Measurements from ENCODE around the gene DENND6B. TPM values are rescaled to one million over a fixed set of nuclear protein-coding genes. Genes with fewer than 3 reads are reported as not detected.

The DENND6B gene
- total and polyA plus RNA-seq, 2 of the 13 experiments (the other 11 are each of a cell fraction or from before 2014, with no cell fraction given) = 0.95 to 3.8 TPM

- Histone ChIP-seq H2AFZ (ENCODE audit: low read length) (no peak overlapping the region), H3K4me3 (replicated peaks in 1 of 3; ENCODE audit: insufficient read depth in 1 of 3, low read depth in 2 of 3, low read length in 3 of 3) (peak overlapping the region in 1 of 3 experiments; percentile 62; a peak in 1 of 6 replicates), H3K9ac (ENCODE audit: insufficient read depth, low read depth, low read length) (no peak overlapping the region), H4K20me1 (ENCODE audit: insufficient read depth, low read length) (peaks cover 10% of the 10 kb centered on the region; the same call in 1 of the 2 replicates), H3K4me2 (ENCODE audit: low read depth, low read length) (no peak overlapping the region; the same call in 1 of the 2 replicates), H3K27me3 (ENCODE audit: control insufficient read depth in 1 of 2, insufficient read depth in 2 of 2, low read length in 2 of 2) (peaks cover 10 to 32% of the 10 kb centered on the region in 2 experiments), H3K79me2 (ENCODE audit: insufficient read depth, low read length) (no peaks in the 10 kb centered on the region), H3K9me3 (ENCODE audit: low read length) (no peaks in the 10 kb centered on the region), H3K4me1 (ENCODE audit: insufficient read depth, low read length) (peaks cover 39% of the 10 kb centered on the region), H3K27ac (ENCODE audit: extremely low read length, insufficient read depth, low read length) (no peak overlapping the region), H3K36me3 (replicated peaks in 1 of 2; ENCODE audit: control insufficient read depth in 1 of 2, insufficient read depth in 2 of 2, low read length in 2 of 2) (peaks cover 1 to 6% of the 10 kb centered on the region in 2 experiments; a peak in 3 of 5 replicates)
- CTCF ChIA-PET (ENCODE audit: low intra/inter-chr PET ratio, low total read pairs) = interaction anchor here (0.9 to 2.3 kb wide), 3 partner anchors 20 to 70 kb away, joined by 3 to 8 read pairs (median 3); partner anchors contain the start of gene PPP6R2
- POLR2A ChIA-PET = interaction anchor here (1.2 to 1.6 kb wide), 2 partner anchors 9 to 22 kb away, joined by 3 to 7 read pairs; no protein-coding TSS in a partner anchor
- FAIRE-seq (no peak), DNase-seq (ENCODE audit: low spot score) (no peak), ATAC-seq (no peak)
- BruUV-seq (replicated peaks) = no TSS peak
- WGBS (ENCODE audit: low lambda C conversion rate) = 76% methylated on average over 10 of the region's 26 CpGs
- in situ Hi-C loops (cut with HindIII; ENCODE audit: extremely low pct_ligation_motif_present, low pct_unique_long_range_greater_than_20kb) = no loop called here
- intact Hi-C loops (cut with micrococcal nuclease; ENCODE audit: unreplicated experiment) = no loop called here
- TF ChIP-seq ZNF713 (CRISPR knock-in tag; IDR thresholded peaks at IDR 0.05) (no peak), HNF4A (CRISPR knock-in tag; IDR thresholded peaks at IDR 0.05) (no peak), ETV6 (CRISPR knock-in tag; conservative IDR thresholded peaks at IDR 0.05) (no peak), ZNF639 (CRISPR knock-in tag; conservative IDR thresholded peaks at IDR 0.05) (no peak), CAMTA2 (CRISPR knock-in tag; IDR thresholded peaks at IDR 0.05; ENCODE audit: borderline replicate concordance) (no peak), THRA (CRISPR knock-in tag; IDR thresholded peaks at IDR 0.05; ENCODE audit: borderline replicate concordance) (no peak), RERE (CRISPR knock-in tag; IDR thresholded peaks at IDR 0.05; ENCODE audit: low read depth) (no peak), ZBTB1 (CRISPR knock-in tag; IDR thresholded peaks at IDR 0.05; ENCODE audit: borderline replicate concordance) (no peak), RBM22 (optimal IDR thresholded peaks at IDR 0.05; ENCODE audit: low read length) (peak; percentile 48), HDAC6 (IDR thresholded peaks at IDR 0.05; ENCODE audit: low read depth, low read length) (no peak), THAP7 (CRISPR knock-in tag; IDR thresholded peaks at IDR 0.05) (no peak), MIXL1 (CRISPR knock-in tag; IDR thresholded peaks at IDR 0.05) (no peak), ZNF484 (CRISPR knock-in tag; IDR thresholded peaks at IDR 0.05; ENCODE audit: borderline replicate concordance, low read depth) (no peak), ZNF567 (CRISPR knock-in tag; IDR thresholded peaks at IDR 0.05; ENCODE audit: borderline replicate concordance) (no peak), PCBP1 (IDR thresholded peaks at IDR 0.05; ENCODE audit: borderline replicate concordance, low read depth, low read length) (0 out of 2 replicates have a peak, but pooled peaks have one; percentile 27)
Measured at GRCh38 chr22:50272044-50272802, 54.6 kb downstream of the DENND6B start.

Measured in HepG2 (cell line).